PFSK-1 (cell line): ENCODE measurements around the gene NDUFS7.

ENCODE experiments used
- SIN3A ChIP-seq: IDR thresholded peaks from 2 replicates; pipeline ENCODE4 v1.6.1; 2012; ENCODE audit warnings: mild to moderate bottlenecking, low read length, moderate library complexity, borderline replicate concordance; ENCODE audit not compliant: insufficient read depth
- TAF1 ChIP-seq: IDR thresholded peaks from 2 replicates; pipeline ENCODE4 v1.6.1; 2012; ENCODE audit warnings: low read length, control low read depth, borderline replicate concordance; ENCODE audit not compliant: insufficient read depth
- TF ChIP-seq, protein P1 (sequence below), 2 experiments: IDR thresholded peaks; 2 replicates each; pipeline versions ENCODE4 v1.6.1 to v1.8.0; 2011 to 2012; ENCODE audit warnings: low read depth in 2 of 2, low read length in 2 of 2, control low read depth in 1 of 2, inconsistent platforms in 1 of 2, mild to moderate bottlenecking in 1 of 2, moderate library complexity in 1 of 2; ENCODE audit not compliant: insufficient read depth in 1 of 2

DNA sequence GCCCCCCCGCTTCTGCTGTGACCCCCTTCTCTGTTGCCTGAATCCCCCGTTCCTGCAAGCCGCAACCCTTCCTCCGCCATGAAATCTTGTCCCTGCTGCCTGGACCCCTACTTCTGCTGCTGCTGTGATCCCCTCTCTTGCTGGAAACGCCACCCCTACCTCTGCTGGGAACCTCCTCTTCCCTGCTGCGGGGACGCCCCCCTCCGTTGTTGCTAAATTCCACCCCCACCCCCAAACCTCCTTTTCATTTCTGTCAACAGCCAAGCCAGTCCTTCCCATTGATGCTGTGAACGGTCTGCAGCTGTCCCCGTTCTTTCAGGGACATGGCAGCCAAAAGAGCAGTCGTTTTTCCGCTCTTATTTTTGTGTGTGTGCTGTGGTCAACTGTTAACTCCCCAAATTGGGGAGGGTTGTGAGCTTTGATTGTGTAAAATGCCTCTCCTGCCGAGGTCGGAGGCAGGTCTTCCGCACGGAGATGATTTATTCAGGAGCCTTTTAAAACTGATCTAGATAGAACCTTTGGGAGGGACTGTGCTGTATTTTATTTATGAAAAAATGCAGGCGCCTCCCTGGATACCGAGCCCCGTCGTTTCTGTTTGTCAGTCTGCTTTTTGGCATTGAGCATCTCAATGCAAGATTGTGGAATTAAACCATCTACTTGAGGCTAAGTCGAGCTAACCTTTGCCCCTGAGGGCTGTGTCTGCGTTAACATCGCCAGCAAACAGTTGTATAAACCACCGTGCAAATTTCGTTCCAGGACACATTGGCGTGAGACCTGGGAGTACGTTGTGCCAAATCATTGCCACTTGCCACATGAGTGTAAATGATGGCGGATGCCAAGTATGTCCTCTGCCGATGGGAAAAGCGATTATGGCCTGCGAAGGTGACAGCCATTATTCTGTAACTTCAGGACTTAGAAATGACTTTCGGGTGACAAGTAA lies 27.9 kb upstream of the NDUFS7 start:
- TF ChIP-seq SIN3A (no peak), TAF1 (no peak)
- TF ChIP-seq, protein P1, sequence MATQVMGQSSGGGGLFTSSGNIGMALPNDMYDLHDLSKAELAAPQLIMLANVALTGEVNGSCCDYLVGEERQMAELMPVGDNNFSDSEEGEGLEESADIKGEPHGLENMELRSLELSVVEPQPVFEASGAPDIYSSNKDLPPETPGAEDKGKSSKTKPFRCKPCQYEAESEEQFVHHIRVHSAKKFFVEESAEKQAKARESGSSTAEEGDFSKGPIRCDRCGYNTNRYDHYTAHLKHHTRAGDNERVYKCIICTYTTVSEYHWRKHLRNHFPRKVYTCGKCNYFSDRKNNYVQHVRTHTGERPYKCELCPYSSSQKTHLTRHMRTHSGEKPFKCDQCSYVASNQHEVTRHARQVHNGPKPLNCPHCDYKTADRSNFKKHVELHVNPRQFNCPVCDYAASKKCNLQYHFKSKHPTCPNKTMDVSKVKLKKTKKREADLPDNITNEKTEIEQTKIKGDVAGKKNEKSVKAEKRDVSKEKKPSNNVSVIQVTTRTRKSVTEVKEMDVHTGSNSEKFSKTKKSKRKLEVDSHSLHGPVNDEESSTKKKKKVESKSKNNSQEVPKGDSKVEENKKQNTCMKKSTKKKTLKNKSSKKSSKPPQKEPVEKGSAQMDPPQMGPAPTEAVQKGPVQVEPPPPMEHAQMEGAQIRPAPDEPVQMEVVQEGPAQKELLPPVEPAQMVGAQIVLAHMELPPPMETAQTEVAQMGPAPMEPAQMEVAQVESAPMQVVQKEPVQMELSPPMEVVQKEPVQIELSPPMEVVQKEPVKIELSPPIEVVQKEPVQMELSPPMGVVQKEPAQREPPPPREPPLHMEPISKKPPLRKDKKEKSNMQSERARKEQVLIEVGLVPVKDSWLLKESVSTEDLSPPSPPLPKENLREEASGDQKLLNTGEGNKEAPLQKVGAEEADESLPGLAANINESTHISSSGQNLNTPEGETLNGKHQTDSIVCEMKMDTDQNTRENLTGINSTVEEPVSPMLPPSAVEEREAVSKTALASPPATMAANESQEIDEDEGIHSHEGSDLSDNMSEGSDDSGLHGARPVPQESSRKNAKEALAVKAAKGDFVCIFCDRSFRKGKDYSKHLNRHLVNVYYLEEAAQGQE (IDR thresholded peaks at IDR 0.05; ENCODE audit: insufficient read depth in 1 of 2, low read depth in 2 of 2, low read length in 2 of 2): no peak
